HCT116 (cell line): Measurements from ENCODE around the gene KRTAP1-4. TPM values are rescaled to one million over a fixed set of nuclear protein-coding genes. Genes with fewer than 3 reads are reported as not detected.

Experiments
- ATAC-seq: fragments of 200-7000 bp; cut with Tn5 transposase; 2 replicates; pipeline ENCODE4 v1.9.1; 2020; ENCODE audit warnings: mild to moderate bottlenecking, moderate library complexity
- BruUV-seq: library from RNA; stranded (reverse); fragments of 400-500 nt; replicated peaks from 2 replicates; lab custom pipeline; 2021; lab: Mats Ljungman, UMichigan
- CTCF ChIA-PET: fragments of 300-600 bp; sonication (Branson Sonifier 250); formaldehyde crosslinking; loops from one replicate; lab custom pipeline; 2021; ENCODE audit warnings: antibody characterized with exemption; lab: Charles Lee
- POLR2A ChIA-PET: fragments of 300-600, 350-600 bp; sonication (Branson Sonifier 250); formaldehyde crosslinking; loops from one replicate; lab custom pipeline; 2021; ENCODE audit warnings: antibody characterized with exemption; lab: Charles Lee
- RAD21 ChIA-PET, 2 experiments: fragments of 300-600 bp; sonication (Branson Sonifier 250); formaldehyde crosslinking; loops; one replicate each; lab custom pipeline; 2023; ENCODE audit warnings: low total read pairs in 2 of 2; ENCODE audit not compliant: uncharacterized antibody in 2 of 2, unreplicated experiment in 2 of 2, low non-redundant PET in 1 of 2; lab: Charles Lee
- DNase-seq: peaks from one replicate; pipeline ENCODE4 v3.0.0-alpha.2; 2010; ENCODE audit warnings: low read depth, low spot score
- H2AFZ ChIP-seq: fragments of 200-600 bp; shearing (Covaris generic), sonication (generic); 2 replicates; pipeline ENCODE4 v1.6.1; 2017; ENCODE audit warnings: low read depth, mixed run types, mixed read lengths, antibody characterized with exemption, low read length; ENCODE audit not compliant: poor library complexity, severe bottlenecking
- H3K27ac ChIP-seq: 2 replicates; pipeline ENCODE4 v1.5.1; 2012; ENCODE audit warnings: low read depth, low read length
- H3K27me3 ChIP-seq: fragments of 200-600 bp; sonication (generic); 2 replicates; pipeline ENCODE4 v1.6.1; 2016; ENCODE audit warnings: mixed run types, low read length, mixed read lengths; ENCODE audit not compliant: insufficient read depth
- H3K36me3 ChIP-seq, 2 experiments: fragments of 200-500 bp in 1 of 2; fragments of 200-600 bp in 1 of 2; sonication (Bioruptor generic) in 1 of 2; sonication (generic) in 1 of 2; 2 replicates each; pipeline versions ENCODE4 v1.5.1 to v1.6.1; 2014 to 2016; ENCODE audit warnings: low read length in 2 of 2, inconsistent platforms in 1 of 2, mixed read lengths in 1 of 2, mixed run types in 1 of 2; ENCODE audit not compliant: insufficient read depth in 2 of 2, control insufficient read depth in 1 of 2
- H3K4me1 ChIP-seq, 2 experiments: fragments of 200-600 bp in 1 of 2; sonication (generic) in 1 of 2; 2 replicates each; pipeline versions ENCODE4 v1.5.1 to v1.6.1; 2012 to 2017; ENCODE audit warnings: low read length in 2 of 2, inconsistent platforms in 1 of 2, mild to moderate bottlenecking in 1 of 2, mixed read lengths in 1 of 2, mixed run types in 1 of 2, moderate library complexity in 1 of 2; ENCODE audit not compliant: insufficient read depth in 2 of 2, control insufficient read depth in 1 of 2
- H3K4me2 ChIP-seq: fragments of 200-600 bp; sonication (generic); 2 replicates; pipeline ENCODE4 v1.6.1; 2017; ENCODE audit warnings: mixed run types, low read length, mixed read lengths
- H3K4me3 ChIP-seq, 2 experiments: fragments of 200-600 bp in 1 of 2; sonication (generic) in 1 of 2; replicated peaks in 1 of 2; 2 replicates each; pipeline ENCODE4 v1.5.1; 2011 to 2016; ENCODE audit warnings: low read length in 2 of 2, control low read depth in 1 of 2, low read depth in 1 of 2, mild to moderate bottlenecking in 1 of 2, mixed read lengths in 1 of 2, mixed run types in 1 of 2
- H3K79me2 ChIP-seq: fragments of 200-600 bp; sonication (generic); 2 replicates; pipeline ENCODE4 v1.6.1; 2017; ENCODE audit warnings: mild to moderate bottlenecking, mixed run types, low read length, moderate library complexity, mixed read lengths; ENCODE audit not compliant: insufficient read depth
- H3K9ac ChIP-seq: fragments of 200-600 bp; sonication (generic); 2 replicates; pipeline ENCODE4 v1.6.1; 2016; ENCODE audit warnings: low read length, mixed read lengths
- H3K9me2 ChIP-seq: fragments of 200-600 bp; sonication (generic), shearing (Covaris generic); 2 replicates; pipeline ENCODE4 v1.6.1; 2017; ENCODE audit warnings: mixed run types, mild to moderate bottlenecking, moderate library complexity; ENCODE audit not compliant: insufficient read depth
- H3K9me3 ChIP-seq, 2 experiments: fragments of 200-500 bp in 1 of 2; fragments of 200-600 bp in 1 of 2; sonication (Bioruptor generic) in 1 of 2; sonication (generic) in 1 of 2; 2 replicates each; pipeline ENCODE4 v1.6.1; 2014 to 2017; ENCODE audit warnings: low read length in 2 of 2, mixed read lengths in 2 of 2, inconsistent platforms in 1 of 2, low read depth in 1 of 2, mild to moderate bottlenecking in 1 of 2, mixed run types in 1 of 2, moderate library complexity in 1 of 2; ENCODE audit not compliant: control insufficient read depth in 1 of 2, insufficient read depth in 1 of 2
- H4K20me1 ChIP-seq: fragments of 200-600 bp; sonication (generic), shearing (Covaris generic); 2 replicates; pipeline ENCODE4 v1.6.1; 2017; ENCODE audit warnings: mixed run types, mild to moderate bottlenecking, moderate library complexity; ENCODE audit not compliant: insufficient read depth
- CEBPB ChIP-seq: IDR thresholded peaks from 2 replicates; pipeline ENCODE4 v1.6.1; 2012; ENCODE audit warnings: low read depth
- EGR1 ChIP-seq: IDR thresholded peaks from 2 replicates; pipeline ENCODE4 v1.6.1; 2012; ENCODE audit warnings: low read depth
- ELF1 ChIP-seq: IDR thresholded peaks from 2 replicates; pipeline ENCODE4 v1.6.1; 2012; ENCODE audit warnings: low read depth, borderline replicate concordance
- EZH2phosphoT487 ChIP-seq: fragments of 200-600 bp; IDR thresholded peaks from 2 replicates; pipeline ENCODE4 v1.6.1; 2018; ENCODE audit warnings: antibody characterized with exemption, borderline replicate concordance
- JUND ChIP-seq: IDR thresholded peaks from 2 replicates; pipeline ENCODE4 v1.6.1; 2012
- MAX ChIP-seq: IDR thresholded peaks from 2 replicates; pipeline ENCODE4 v1.6.1; 2012
- POLR2A ChIP-seq: IDR thresholded peaks from 2 replicates; pipeline ENCODE4 v1.7.0; 2011; ENCODE audit warnings: borderline replicate concordance; ENCODE audit not compliant: insufficient read depth, insufficient read length; ENCODE audit errors: extremely low read depth
- SRF ChIP-seq: IDR thresholded peaks from 2 replicates; pipeline ENCODE4 v1.6.1; 2012; ENCODE audit warnings: low read depth
- TCF7L2 ChIP-seq: IDR thresholded peaks from 2 replicates; pipeline ENCODE4 v1.7.0; 2011; ENCODE audit warnings: borderline replicate concordance, inconsistent platforms; ENCODE audit not compliant: insufficient read depth, insufficient read length; ENCODE audit errors: extremely low read depth
- YY1 ChIP-seq: IDR thresholded peaks from 2 replicates; pipeline ENCODE4 v1.6.1; 2011; ENCODE audit warnings: low read length, low read depth, moderate library complexity, mild to moderate bottlenecking; ENCODE audit not compliant: insufficient replicate concordance; ENCODE audit errors: extremely low read depth
- ZFX ChIP-seq: fragments of 450-650 bp; IDR thresholded peaks from 2 replicates; pipeline ENCODE4 v1.6.1; 2017
- ZNF274 ChIP-seq: fragments of 200-500 bp; sonication (Bioruptor generic); IDR thresholded peaks from 2 replicates; pipeline ENCODE4 v1.6.1; 2014; ENCODE audit warnings: mild to moderate bottlenecking, low read depth, low read length, inconsistent platforms
- intact Hi-C: fragments of 100-400 bp; cut with micrococcal nuclease; formaldehyde crosslinking; loops from 2 replicates; pipeline ENCODE4 v1.10.0; 2022
- total RNA-seq: library from RNA; stranded (reverse); gene quantifications from one replicate; pipeline ENCODE4 v1.2.1, GENCODE V29; 2021; ENCODE audit not compliant: unreplicated experiment
- TF ChIP-seq, protein P1 (sequence below), 3 experiments: fragments of 200-600 bp in 1 of 3; sonication (generic) in 1 of 3; IDR thresholded peaks in 2 of 3; conservative IDR thresholded peaks in 1 of 3; 2 replicates each; pipeline ENCODE4 v1.5.1; 2012 to 2017; ENCODE audit warnings: low read depth in 2 of 3, low read length in 2 of 3, antibody characterized with exemption in 1 of 3, borderline replicate concordance in 1 of 3, control low read depth in 1 of 3, mild to moderate bottlenecking in 1 of 3, mixed read lengths in 1 of 3, mixed run types in 1 of 3, moderate library complexity in 1 of 3; ENCODE audit not compliant: insufficient read depth in 1 of 3
- TF ChIP-seq, protein P2 (sequence below): IDR thresholded peaks from 2 replicates; pipeline ENCODE4 v1.6.1; 2012; ENCODE audit warnings: low read depth

Gene KRTAP1-4
- total RNA-seq, 1 experiment from 2014 or later: not detected

DNA sequence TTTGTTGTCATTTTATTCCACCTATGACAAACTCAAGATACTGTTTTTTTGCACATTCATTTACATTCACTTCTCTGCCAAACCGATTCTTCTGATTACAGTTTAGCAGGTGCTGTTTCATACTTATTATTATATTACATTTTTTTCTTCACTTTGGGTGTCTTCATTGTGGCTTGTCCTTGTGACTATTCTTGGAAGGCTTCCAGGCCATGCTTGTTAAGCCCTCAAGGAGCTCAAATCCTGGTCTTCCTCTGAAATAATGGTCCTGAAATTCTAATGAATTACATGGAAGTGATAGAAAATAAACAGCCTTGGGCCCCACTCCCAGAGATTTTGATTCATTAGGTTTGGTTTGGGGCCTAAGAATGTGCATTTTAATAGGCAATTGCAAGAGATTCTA lies 34.3 kb upstream of the KRTAP1-4 start:
- H3K4me3 ChIP-seq: no peak overlapping the region
- H3K9ac ChIP-seq: 0 out of 2 replicates have a peak overlapping the region, but pooled peaks have one; percentile 2
- no peak overlapping the region for H3K27ac ChIP-seq
- H3K4me1 ChIP-seq: peaks cover 39 to 85% of the 10 kb centered on the region in 2 experiments
- ATAC-seq (no peak), DNase-seq (no peak)
- CTCF ChIA-PET: no interaction called here
- no peaks in the 10 kb centered on the region for H3K79me2 ChIP-seq
- H3K9me2 ChIP-seq: no peaks in the 10 kb centered on the region
- no peak for TF ChIP-seq ZNF274
- TF ChIP-seq EZH2phosphoT487: no peak
- no peak for TF ChIP-seq YY1
- TF ChIP-seq, protein P1, sequence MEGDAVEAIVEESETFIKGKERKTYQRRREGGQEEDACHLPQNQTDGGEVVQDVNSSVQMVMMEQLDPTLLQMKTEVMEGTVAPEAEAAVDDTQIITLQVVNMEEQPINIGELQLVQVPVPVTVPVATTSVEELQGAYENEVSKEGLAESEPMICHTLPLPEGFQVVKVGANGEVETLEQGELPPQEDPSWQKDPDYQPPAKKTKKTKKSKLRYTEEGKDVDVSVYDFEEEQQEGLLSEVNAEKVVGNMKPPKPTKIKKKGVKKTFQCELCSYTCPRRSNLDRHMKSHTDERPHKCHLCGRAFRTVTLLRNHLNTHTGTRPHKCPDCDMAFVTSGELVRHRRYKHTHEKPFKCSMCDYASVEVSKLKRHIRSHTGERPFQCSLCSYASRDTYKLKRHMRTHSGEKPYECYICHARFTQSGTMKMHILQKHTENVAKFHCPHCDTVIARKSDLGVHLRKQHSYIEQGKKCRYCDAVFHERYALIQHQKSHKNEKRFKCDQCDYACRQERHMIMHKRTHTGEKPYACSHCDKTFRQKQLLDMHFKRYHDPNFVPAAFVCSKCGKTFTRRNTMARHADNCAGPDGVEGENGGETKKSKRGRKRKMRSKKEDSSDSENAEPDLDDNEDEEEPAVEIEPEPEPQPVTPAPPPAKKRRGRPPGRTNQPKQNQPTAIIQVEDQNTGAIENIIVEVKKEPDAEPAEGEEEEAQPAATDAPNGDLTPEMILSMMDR (IDR thresholded peaks at IDR 0.05 in 2 of 3, conservative IDR thresholded peaks at IDR 0.05 in 1 of 3; ENCODE audit: borderline replicate concordance in 1 of 3, insufficient read depth in 1 of 3, low read depth in 2 of 3, low read length in 2 of 3): no peak
- TF ChIP-seq SRF: no peak
- TF ChIP-seq MAX: no peak
- TF ChIP-seq, protein P2, sequence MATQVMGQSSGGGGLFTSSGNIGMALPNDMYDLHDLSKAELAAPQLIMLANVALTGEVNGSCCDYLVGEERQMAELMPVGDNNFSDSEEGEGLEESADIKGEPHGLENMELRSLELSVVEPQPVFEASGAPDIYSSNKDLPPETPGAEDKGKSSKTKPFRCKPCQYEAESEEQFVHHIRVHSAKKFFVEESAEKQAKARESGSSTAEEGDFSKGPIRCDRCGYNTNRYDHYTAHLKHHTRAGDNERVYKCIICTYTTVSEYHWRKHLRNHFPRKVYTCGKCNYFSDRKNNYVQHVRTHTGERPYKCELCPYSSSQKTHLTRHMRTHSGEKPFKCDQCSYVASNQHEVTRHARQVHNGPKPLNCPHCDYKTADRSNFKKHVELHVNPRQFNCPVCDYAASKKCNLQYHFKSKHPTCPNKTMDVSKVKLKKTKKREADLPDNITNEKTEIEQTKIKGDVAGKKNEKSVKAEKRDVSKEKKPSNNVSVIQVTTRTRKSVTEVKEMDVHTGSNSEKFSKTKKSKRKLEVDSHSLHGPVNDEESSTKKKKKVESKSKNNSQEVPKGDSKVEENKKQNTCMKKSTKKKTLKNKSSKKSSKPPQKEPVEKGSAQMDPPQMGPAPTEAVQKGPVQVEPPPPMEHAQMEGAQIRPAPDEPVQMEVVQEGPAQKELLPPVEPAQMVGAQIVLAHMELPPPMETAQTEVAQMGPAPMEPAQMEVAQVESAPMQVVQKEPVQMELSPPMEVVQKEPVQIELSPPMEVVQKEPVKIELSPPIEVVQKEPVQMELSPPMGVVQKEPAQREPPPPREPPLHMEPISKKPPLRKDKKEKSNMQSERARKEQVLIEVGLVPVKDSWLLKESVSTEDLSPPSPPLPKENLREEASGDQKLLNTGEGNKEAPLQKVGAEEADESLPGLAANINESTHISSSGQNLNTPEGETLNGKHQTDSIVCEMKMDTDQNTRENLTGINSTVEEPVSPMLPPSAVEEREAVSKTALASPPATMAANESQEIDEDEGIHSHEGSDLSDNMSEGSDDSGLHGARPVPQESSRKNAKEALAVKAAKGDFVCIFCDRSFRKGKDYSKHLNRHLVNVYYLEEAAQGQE: no peak
- no peak for TF ChIP-seq TCF7L2
- TF ChIP-seq EGR1: no peak
- TF ChIP-seq ZFX: no peak
- TF ChIP-seq ELF1: no peak
- no peak for TF ChIP-seq POLR2A
- no peak for TF ChIP-seq JUND
- no peak for TF ChIP-seq CEBPB
- H3K9me3 ChIP-seq: no peaks in the 10 kb centered on the region; a peak in 1 of 4 replicates
- no peak overlapping the region for H2AFZ ChIP-seq
- no TSS peak for BruUV-seq
- POLR2A ChIA-PET: no interaction called here
- H3K27me3 ChIP-seq: no peaks in the 10 kb centered on the region
- intact Hi-C loops: no loop called here
- H3K36me3 ChIP-seq: peaks cover 0 to 15% of the 10 kb centered on the region in 2 experiments; a peak in 1 of 4 replicates
- H4K20me1 ChIP-seq: no peaks in the 10 kb centered on the region
- RAD21 ChIA-PET: no interaction called here
- H3K4me2 ChIP-seq: no peak overlapping the region
